H1 (cell line): ENCODE results near the gene KRTAP4-1. TPM values are rescaled to one million over a fixed set of nuclear protein-coding genes. Genes with fewer than 3 reads are reported as not detected.

ENCODE experiments used
- CHD7 ChIP-seq: fragments of 300-600 bp; sonication (generic); IDR thresholded peaks from 2 replicates; pipeline ENCODE4 v1.7.1; 2012; ENCODE audit warnings: low read length, moderate library complexity, mild to moderate bottlenecking, inconsistent platforms; ENCODE audit not compliant: insufficient replicate concordance
- SP2 ChIP-seq: IDR thresholded peaks from 2 replicates; pipeline ENCODE4 v1.6.1; 2012; ENCODE audit warnings: mild to moderate bottlenecking, low read length, inconsistent platforms
- polyA plus RNA-seq, 7 experiments: library from polyadenylated mRNA; depleted of rRNA in 3 of 7; stranded (reverse) in 5 of 7; unstranded in 2 of 7; fragments of >200 nt in 5 of 7; fragments of 200-250 nt in 2 of 7; gene quantifications; 1 replicate in 5 of 7; 2 replicates in 1 of 7; 4 replicates in 1 of 7; pipeline versions ENCODE4 v1.2.1 to v1.2.3, GENCODE V29; 2011 to 2013; ENCODE audit warnings: missing spikeins in 2 of 7, mixed read lengths in 2 of 7
- total RNA-seq: library from RNA; stranded (reverse); fragmentation: NEBNext Ultra II Directional; extraction: Animal tissue kit (Norgen Biotek cat#: 25700); gene quantifications from 2 replicates; pipeline ENCODE4 v1.2.1, GENCODE V29; 2021

Gene KRTAP4-1
- total and polyA plus RNA-seq, 2 of the 8 experiments (the other 6 are each of a cell fraction or from before 2014, with no cell fraction given) = not detected

DNA sequence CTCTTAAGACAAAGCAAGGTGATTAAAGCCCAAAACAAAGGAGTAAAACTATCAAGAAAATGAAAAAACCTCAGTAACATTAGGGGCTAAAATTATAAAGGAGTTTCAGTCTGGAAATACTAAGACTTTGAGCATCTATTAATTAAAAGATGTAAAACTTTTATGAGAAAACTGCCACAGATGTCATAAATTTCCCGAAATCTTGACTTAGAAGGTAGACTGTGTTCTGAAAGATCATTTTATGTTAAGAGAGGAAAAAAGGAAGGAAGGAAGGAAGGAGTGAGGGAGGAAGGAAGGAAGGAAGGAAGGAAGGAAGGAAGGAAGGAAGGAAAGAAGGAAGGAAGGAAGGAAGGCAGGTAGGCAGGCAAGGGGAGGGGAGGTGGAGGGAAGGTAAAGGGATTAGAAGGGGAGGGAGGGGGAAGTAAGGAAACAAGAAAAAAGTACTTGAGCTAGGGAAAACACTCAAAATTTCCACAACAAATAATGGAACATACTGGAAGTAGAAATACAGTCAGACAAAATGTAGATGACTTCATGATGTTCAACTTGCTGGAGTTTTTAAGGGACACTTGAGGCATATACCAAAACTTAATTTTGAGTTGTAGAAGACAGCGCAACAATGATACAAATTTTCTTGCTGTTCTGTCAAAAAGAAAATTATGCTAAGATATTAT lies 37.0 kb downstream of the KRTAP4-1 start (continued):
- TF ChIP-seq CHD7 (no peak), SP2 (no peak)
